ENCODE measurements around the gene HS3ST4.
"Not testable (repeated sequence)": the region's sequence is repeated elsewhere in the genome, so short reads cannot be mapped to it uniquely, and the experiment has no call there.

Gene HS3ST4

DNA sequence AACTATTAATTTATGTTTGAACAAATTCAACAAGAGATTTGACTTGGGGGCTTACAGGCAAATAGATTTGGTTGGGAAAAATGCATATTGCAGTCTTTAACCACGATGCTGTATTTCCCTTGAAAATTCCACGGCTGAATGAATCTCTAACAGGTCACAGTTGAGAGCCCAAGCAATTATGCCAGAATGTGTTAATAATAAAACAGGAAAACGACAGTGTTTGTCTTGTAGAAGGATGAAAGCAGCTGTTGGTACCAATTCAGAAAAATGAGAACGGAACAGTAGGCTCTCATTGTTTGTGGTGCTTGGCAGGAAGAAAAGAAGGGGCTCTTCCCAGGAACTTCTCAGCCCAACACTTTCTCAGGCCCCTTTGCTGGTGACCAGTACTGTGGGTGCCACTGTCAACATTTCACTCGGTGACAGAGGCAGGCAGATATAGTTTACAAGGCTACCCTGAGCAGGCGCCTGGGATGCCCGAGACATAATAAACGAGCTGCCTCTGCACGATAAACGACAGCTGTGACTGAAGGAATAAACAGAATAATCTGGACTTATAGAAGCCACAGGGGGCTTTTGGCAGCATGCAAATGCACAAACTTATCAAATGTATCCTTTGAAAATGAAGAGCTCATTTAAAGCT, 387.1 kb downstream of the HS3ST4 start:
- no peak for DNase-seq (ENCODE audit: low read depth in 3 of 3, low spot score in 1 of 3)

DNA sequence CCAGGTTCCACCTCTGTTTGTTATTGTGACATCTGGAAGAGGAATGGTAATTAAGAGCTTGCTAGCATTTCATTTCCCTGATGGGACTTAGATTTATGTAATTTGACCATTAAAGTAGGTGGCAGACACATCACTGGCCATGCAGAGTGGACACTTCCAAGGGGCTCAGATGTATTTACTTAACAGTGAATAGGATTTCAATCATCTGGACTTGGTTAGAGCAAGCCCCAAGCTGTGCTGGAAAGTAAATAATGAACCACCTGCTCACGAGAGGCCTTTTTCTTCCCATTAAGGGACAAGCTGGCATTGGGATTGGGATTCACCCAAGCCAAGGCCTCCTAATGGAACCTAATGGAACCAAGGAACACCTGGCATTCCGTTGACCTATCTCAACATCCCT, 395.3 kb downstream of the HS3ST4 start:
- no peak for DNase-seq (ENCODE audit: low read depth in 3 of 3, low spot score in 1 of 3)

GRCh38 chr16:26091511-26091910, 399.8 kb downstream of the HS3ST4 start:
- no peak for DNase-seq (ENCODE audit: low read depth in 3 of 3, low spot score in 1 of 3)

GRCh38 chr16:26098206-26098605, 406.4 kb downstream of the HS3ST4 start:
- not testable (repeated sequence) for DNase-seq (ENCODE audit: low read depth in 3 of 3, low spot score in 1 of 3)

- DNase-seq (ENCODE audit: low read depth in 3 of 3, low spot score in 1 of 3) = no peak
Measured at GRCh38 chr16:26102369-26102768, 410.6 kb downstream of the HS3ST4 start.

DNA sequence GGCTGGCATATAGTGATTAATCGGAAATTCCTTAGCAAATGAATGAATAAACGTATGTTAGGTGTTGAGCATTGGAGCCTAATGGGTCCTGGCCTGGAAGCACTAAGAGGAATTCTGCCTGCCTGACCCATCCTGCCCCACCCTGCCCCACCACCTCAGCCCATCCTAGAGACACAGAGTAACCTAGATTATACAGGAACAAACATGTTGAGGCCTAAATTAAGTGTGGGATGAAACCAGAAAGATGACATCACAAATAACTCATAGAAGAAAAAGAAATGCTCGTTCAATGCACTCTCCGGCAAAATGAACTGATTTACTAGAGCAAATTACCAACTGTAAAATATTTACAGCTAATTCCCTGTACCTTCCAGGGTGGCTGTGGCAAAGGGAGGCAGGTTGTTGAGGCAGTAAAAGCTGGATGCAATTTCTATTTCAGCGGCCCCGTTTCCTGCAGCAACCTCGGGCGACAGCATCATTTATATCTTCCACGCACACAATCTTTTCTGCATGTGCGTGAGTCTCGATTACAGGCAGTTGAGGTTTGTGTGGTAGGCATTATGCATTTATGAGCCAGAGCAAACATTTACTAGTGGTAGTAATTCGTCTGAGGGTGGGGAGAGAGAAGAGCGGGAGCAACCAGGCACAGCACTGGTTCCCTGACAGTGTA, 417.2 kb downstream of the HS3ST4 start:
- no peak for DNase-seq (ENCODE audit: low read depth in 3 of 3, low spot score in 1 of 3)

GRCh38 chr16:26111900-26112299, 420.1 kb downstream of the HS3ST4 start:
- DNase-seq (ENCODE audit: low read depth in 3 of 3, low spot score in 1 of 3) = no peak

DNA sequence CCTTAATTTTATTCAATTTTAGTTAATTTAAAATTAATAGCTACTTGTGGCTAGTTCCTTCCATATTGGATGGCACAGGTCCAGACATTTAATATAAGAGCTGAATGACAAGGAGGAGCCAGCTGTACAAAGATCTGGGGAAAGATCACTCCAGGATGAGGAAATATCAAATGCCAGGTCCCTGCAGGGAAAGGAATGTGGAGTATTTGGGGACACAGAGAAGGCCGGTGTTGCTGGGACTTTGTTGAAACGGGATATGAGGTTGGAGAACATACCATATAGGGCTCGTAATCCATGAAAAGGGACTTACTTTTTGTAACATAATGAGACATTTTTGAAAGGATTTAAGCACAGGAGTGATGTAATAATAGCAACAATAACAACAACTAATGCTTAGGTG, 426.8 kb downstream of the HS3ST4 start:
- DNase-seq (ENCODE audit: low read depth in 3 of 3, low spot score in 1 of 3) = no peak

- no peak for DNase-seq (ENCODE audit: low read depth in 3 of 3, low spot score in 1 of 3)
Measured at GRCh38 chr16:26120729-26121128, 429.0 kb downstream of the HS3ST4 start.

- no peak for DNase-seq (ENCODE audit: low read depth in 3 of 3, low spot score in 1 of 3)
Measured at GRCh38 chr16:26128296-26128695, 436.5 kb downstream of the HS3ST4 start.

DNA sequence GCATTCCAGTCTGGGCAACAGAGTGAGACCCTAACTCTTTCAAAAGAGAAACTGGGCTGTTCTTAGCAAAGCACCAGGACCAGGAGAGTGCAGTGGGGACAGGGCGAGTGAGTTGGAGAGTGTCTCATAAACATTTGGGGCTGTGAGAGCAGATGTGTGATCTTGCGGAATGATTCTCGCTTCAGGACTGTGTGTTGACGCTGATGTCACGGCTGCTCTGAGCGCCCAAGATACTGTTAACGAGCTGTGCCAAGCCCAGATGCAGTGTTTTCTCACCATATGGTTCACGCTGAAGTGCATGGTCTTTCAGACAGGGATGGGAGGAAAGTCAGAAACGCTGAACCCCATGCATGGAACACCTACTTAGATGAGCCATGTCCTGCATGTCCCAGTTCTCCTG, 438.2 kb downstream of the HS3ST4 start:
- DNase-seq (ENCODE audit: low read depth in 3 of 3, low spot score in 1 of 3) = no peak

GRCh38 chr16:26133416-26134093, 441.8 kb downstream of the HS3ST4 start:
- no peak for DNase-seq (ENCODE audit: low read depth in 3 of 3, low spot score in 1 of 3)

- DNase-seq (ENCODE audit: low read depth in 3 of 3, low spot score in 1 of 3) = no peak
Measured at GRCh38 chr16:26134588-26134987, 442.8 kb downstream of the HS3ST4 start.

GRCh38 chr16:26137956-26138355, 446.2 kb downstream of the HS3ST4 start:
- no peak for DNase-seq (ENCODE audit: low read depth in 3 of 3, low spot score in 1 of 3)

- DNase-seq (ENCODE audit: low read depth in 3 of 3, low spot score in 1 of 3) = no peak
Measured at GRCh38 chr16:26139091-26139490, 447.3 kb downstream of the HS3ST4 start.

DNA sequence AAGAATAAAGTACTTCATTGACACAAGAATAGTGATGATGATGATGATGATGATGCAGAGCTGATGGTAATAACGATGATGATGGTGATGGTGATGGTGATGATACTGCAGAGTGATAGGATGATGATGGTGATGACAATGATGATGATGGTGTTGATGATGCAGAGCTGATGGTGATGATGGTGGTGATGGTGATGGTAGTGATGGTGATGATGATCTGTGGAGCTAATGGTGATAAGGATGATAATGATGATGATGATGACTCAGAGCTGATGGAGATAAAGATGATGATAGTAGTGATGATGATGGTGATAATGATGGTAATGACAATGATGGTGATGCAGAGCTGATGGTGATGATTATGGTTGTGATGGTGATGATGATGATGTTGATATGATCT, 448.1 kb downstream of the HS3ST4 start:
- no peak for DNase-seq (ENCODE audit: low read depth in 3 of 3, low spot score in 1 of 3)

GRCh38 chr16:26149364-26150190, 457.8 kb downstream of the HS3ST4 start:
- DNase-seq (ENCODE audit: low read depth in 3 of 3, low spot score in 1 of 3) = no peak

GRCh38 chr16:26155221-26155620, 463.5 kb downstream of the HS3ST4 start:
- no peak for DNase-seq (ENCODE audit: low read depth in 3 of 3, low spot score in 1 of 3)

GRCh38 chr16:26157319-26157718, 465.6 kb downstream of the HS3ST4 start:
- DNase-seq (ENCODE audit: low read depth in 3 of 3, low spot score in 1 of 3) = no peak

GRCh38 chr16:26158142-26158759, 466.5 kb downstream of the HS3ST4 start:
- no peak for DNase-seq (ENCODE audit: low read depth in 3 of 3, low spot score in 1 of 3)

Data from stimulated activated CD4-positive, alpha-beta T cell treated with anti-CD3 and anti-CD28 coated beads, TNF-alpha, amount 100 ng/mL, for 1 hour (primary cell).